Measurements from ENCODE around the gene MYH3. TPM values are rescaled to one million over a fixed set of nuclear protein-coding genes. Genes with fewer than 3 reads are reported as not detected.

Gene MYH3
- polyA plus RNA-seq, 1 donor from 2014 or later, result 0.74 TPM

GRCh38 chr17:10635290-10635689, 21.8 kb downstream of the MYH3 start:
- Histone ChIP-seq H3K27me3 (ENCODE audit: insufficient read depth, low read depth, low read length) (no peaks in the 10 kb centered on the region), H4K20me1 (ENCODE audit: insufficient read depth) (no peaks in the 10 kb centered on the region), H3K9me3 (ENCODE audit: low read length) (no peaks in the 10 kb centered on the region), H3F3A (ENCODE audit: insufficient read depth, low read length, poor library complexity, severe bottlenecking) (no peaks in the 10 kb centered on the region), H3K79me2 (replicated peaks; ENCODE audit: insufficient read depth, low read length) (no peaks in the 10 kb centered on the region), H3K9ac (ENCODE audit: low read length) (no peak overlapping the region), H3K4me3 (ENCODE audit: low read length) (no peak overlapping the region), H3K36me3 (ENCODE audit: insufficient read depth, low read length) (no peaks in the 10 kb centered on the region), H2AFZ (ENCODE audit: low read depth, low read length) (no peak overlapping the region), H3K9me2 (ENCODE audit: insufficient read depth, low read length) (no peaks in the 10 kb centered on the region), H3K27ac (ENCODE audit: low read length) (no peak overlapping the region), H3K4me2 (ENCODE audit: low read length) (no peak overlapping the region)
- no peak for TF ChIP-seq POLR2AphosphoS5 (IDR thresholded peaks at IDR 0.05)

- Histone ChIP-seq H3K4me2 (ENCODE audit: low read length) (no peak overlapping the region), H3K4me3 (ENCODE audit: low read length) (no peak overlapping the region), H3K27me3 (ENCODE audit: insufficient read depth, low read depth, low read length) (no peaks in the 10 kb centered on the region), H3K27ac (ENCODE audit: low read length) (no peak overlapping the region), H3K36me3 (ENCODE audit: insufficient read depth, low read length) (no peaks in the 10 kb centered on the region), H3K79me2 (replicated peaks; ENCODE audit: insufficient read depth, low read length) (no peaks in the 10 kb centered on the region), H3K9me3 (ENCODE audit: low read length) (no peaks in the 10 kb centered on the region), H4K20me1 (ENCODE audit: insufficient read depth) (no peaks in the 10 kb centered on the region), H3K9me2 (ENCODE audit: insufficient read depth, low read length) (no peaks in the 10 kb centered on the region), H2AFZ (ENCODE audit: low read depth, low read length) (no peak overlapping the region), H3F3A (ENCODE audit: insufficient read depth, low read length, poor library complexity, severe bottlenecking) (no peaks in the 10 kb centered on the region), H3K9ac (ENCODE audit: low read length) (no peak overlapping the region)
- TF ChIP-seq CTCF (IDR thresholded peaks at IDR 0.05; ENCODE audit: poor library complexity, severe bottlenecking) (no peak), EP300 (conservative IDR thresholded peaks at IDR 0.05; ENCODE audit: poor library complexity, severe bottlenecking) (no peak), EZH2 (IDR thresholded peaks at IDR 0.05; ENCODE audit: borderline replicate concordance, insufficient read depth, low read length, poor library complexity, severe bottlenecking) (no peak), POLR2AphosphoS5 (IDR thresholded peaks at IDR 0.05) (no peak), REST (IDR thresholded peaks at IDR 0.05; ENCODE audit: borderline replicate concordance) (no peak), MXI1 (conservative IDR thresholded peaks at IDR 0.05; ENCODE audit: poor library complexity, severe bottlenecking) (no peak)
These were observed 23.2 kb downstream of the MYH3 start for GRCh38 chr17:10633738-10634379.

GRCh38 chr17:10631701-10632100, 25.4 kb downstream of the MYH3 start:
- Histone ChIP-seq H3K4me3 (ENCODE audit: low read length) (no peak overlapping the region), H3F3A (ENCODE audit: insufficient read depth, low read length, poor library complexity, severe bottlenecking) (no peaks in the 10 kb centered on the region), H2AFZ (ENCODE audit: low read depth, low read length) (no peak overlapping the region), H3K9me2 (ENCODE audit: insufficient read depth, low read length) (no peaks in the 10 kb centered on the region), H3K27ac (ENCODE audit: low read length) (no peak overlapping the region), H3K79me2 (replicated peaks; ENCODE audit: insufficient read depth, low read length) (no peaks in the 10 kb centered on the region), H4K20me1 (ENCODE audit: insufficient read depth) (no peaks in the 10 kb centered on the region), H3K9ac (ENCODE audit: low read length) (no peak overlapping the region), H3K9me3 (ENCODE audit: low read length) (no peaks in the 10 kb centered on the region), H3K36me3 (ENCODE audit: insufficient read depth, low read length) (no peaks in the 10 kb centered on the region), H3K4me2 (ENCODE audit: low read length) (no peak overlapping the region), H3K27me3 (ENCODE audit: insufficient read depth, low read depth, low read length) (no peaks in the 10 kb centered on the region)
- TF ChIP-seq MXI1 (conservative IDR thresholded peaks at IDR 0.05; ENCODE audit: poor library complexity, severe bottlenecking) (no peak), TAF1 (IDR thresholded peaks at IDR 0.05; ENCODE audit: low read depth) (no peak), EP300 (conservative IDR thresholded peaks at IDR 0.05; ENCODE audit: poor library complexity, severe bottlenecking) (no peak), EZH2 (IDR thresholded peaks at IDR 0.05; ENCODE audit: borderline replicate concordance, insufficient read depth, low read length, poor library complexity, severe bottlenecking) (no peak), CTCF (IDR thresholded peaks at IDR 0.05; ENCODE audit: poor library complexity, severe bottlenecking) (no peak), REST (IDR thresholded peaks at IDR 0.05; ENCODE audit: borderline replicate concordance) (no peak), RAD21 (conservative IDR thresholded peaks at IDR 0.05) (no peak), SMC3 (conservative IDR thresholded peaks at IDR 0.05; ENCODE audit: poor library complexity) (no peak), POLR2AphosphoS5 (IDR thresholded peaks at IDR 0.05) (no peak)

All from neural cell (in vitro differentiated cells).